WERI-Rb-1 (cell line): ENCODE data around the gene CD1E.

Source experiments
- DNase-seq: peaks from one replicate; pipeline ENCODE4 v3.0.0-alpha.2; 2020
- H3K27ac ChIP-seq: fragments of 250-450 bp; sonication (Bioruptor Pico); 2 replicates; pipeline ENCODE4 v1.5.1; 2020; ENCODE audit warnings: mild to moderate bottlenecking, moderate library complexity
- H3K27me3 ChIP-seq: fragments of 250-450 bp; sonication (Bioruptor Pico); 2 replicates; pipeline ENCODE4 v1.5.1; 2021; ENCODE audit warnings: mild to moderate bottlenecking, low read depth, moderate library complexity; ENCODE audit not compliant: insufficient read depth, severe bottlenecking
- H3K36me3 ChIP-seq: fragments of 250-450 bp; sonication (Bioruptor Pico); 2 replicates; pipeline ENCODE4 v1.5.1; 2020; ENCODE audit warnings: mild to moderate bottlenecking, moderate library complexity
- H3K4me3 ChIP-seq: 2 replicates; pipeline ENCODE4 v1.5.1; 2011; ENCODE audit warnings: low read depth, mild to moderate bottlenecking, control low read depth, low read length
- H3K9me3 ChIP-seq: fragments of 250-450 bp; sonication (Bioruptor Pico); 2 replicates; pipeline ENCODE4 v1.5.1; 2021; ENCODE audit warnings: mild to moderate bottlenecking, moderate library complexity; ENCODE audit not compliant: severe bottlenecking
- CTCF ChIP-seq: IDR thresholded peaks from 2 replicates; pipeline ENCODE4 v1.5.1; 2011; ENCODE audit warnings: low read depth, mild to moderate bottlenecking, control low read depth, inconsistent platforms, low read length

CD1E gene

GRCh38 chr1:158353303-158354075, at the start of gene CD1E:
TSS of gene CD1E (plus strand) at chr1:158353894. CDS start at chr1:158353989, 95 bp downstream.
- no peak for DNase-seq
- no peak within 1 kb of the TSS for H3K27ac ChIP-seq
- H3K4me3 ChIP-seq, result no peak within 1 kb of the TSS
- no peaks in the 10 kb centered on the region for H3K36me3 ChIP-seq
- peaks cover 85% of the 10 kb centered on the region for H3K27me3 ChIP-seq
- no peak for TF ChIP-seq CTCF
- peaks cover 7% of the 10 kb centered on the region for H3K9me3 ChIP-seq

DNA sequence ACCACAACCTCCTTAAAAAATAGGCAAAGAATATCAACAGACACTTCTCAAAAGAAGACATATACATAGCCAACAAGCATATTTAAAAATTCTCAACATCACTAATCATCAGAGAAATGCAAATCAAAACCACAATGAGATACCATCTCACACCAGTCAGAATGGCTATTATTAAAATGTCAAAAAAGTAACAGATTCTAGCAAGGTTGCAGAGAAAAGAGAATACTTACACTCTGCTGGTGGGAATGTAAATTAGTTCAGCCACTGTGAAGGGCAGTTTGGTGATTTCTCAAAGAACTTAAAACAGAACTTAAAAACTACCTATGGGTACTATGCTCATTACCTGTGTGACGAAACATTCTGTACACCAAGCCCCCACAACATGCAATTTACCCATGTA, 43.1 kb upstream of the CD1E start:
- no peak for TF ChIP-seq CTCF
- Histone ChIP-seq H3K4me3 (no peak overlapping the region), H3K9me3 (peaks cover 15% of the 10 kb centered on the region), H3K27ac (no peak overlapping the region), H3K27me3 (peaks cover 8% of the 10 kb centered on the region), H3K36me3 (no peaks in the 10 kb centered on the region)
- DNase-seq, result no peak

- Histone ChIP-seq H3K9me3 (peaks cover 19% of the 10 kb centered on the region), H3K27ac (no peak overlapping the region), H3K4me3 (no peak overlapping the region), H3K36me3 (no peaks in the 10 kb centered on the region), H3K27me3 (peaks cover 8% of the 10 kb centered on the region)
- TF ChIP-seq CTCF, result no peak
- DNase-seq, result no peak
Measured at GRCh38 chr1:158311066-158311465, 42.6 kb upstream of the CD1E start.

- no peak for TF ChIP-seq CTCF
- Histone ChIP-seq H3K27me3 (peaks cover 94% of the 10 kb centered on the region), H3K9me3 (no peaks in the 10 kb centered on the region), H3K27ac (no peak overlapping the region), H3K4me3 (no peak overlapping the region), H3K36me3 (no peaks in the 10 kb centered on the region)
- no peak for DNase-seq
Measured at GRCh38 chr1:158323866-158324265, 29.8 kb upstream of the CD1E start.

GRCh38 chr1:158324395-158324794, 29.3 kb upstream of the CD1E start:
- no peak for DNase-seq
- Histone ChIP-seq H3K4me3 (no peak overlapping the region), H3K36me3 (no peaks in the 10 kb centered on the region)

More at GRCh38 chr1:158324395-158324794, 29.3 kb upstream of the CD1E start:
- Histone ChIP-seq H3K27ac (no peak overlapping the region), H3K9me3 (no peaks in the 10 kb centered on the region), H3K27me3 (peaks cover 96% of the 10 kb centered on the region)
- TF ChIP-seq CTCF, result no peak
